HTR-8/SVneo (cell line): ENCODE results near the gene TMEM121B.

ENCODE experiments used
- DNase-seq: peaks from one replicate; pipeline ENCODE4 v3.0.0; 2011; ENCODE audit warnings: low spot score, mixed read lengths; ENCODE audit not compliant: insufficient read length
- FAIRE-seq: peaks from 2 replicates; lab custom pipeline; 2011; peaks lifted over from hg19 to GRCh38; lab: Jason Lieb, UNC

The TMEM121B gene

DNA sequence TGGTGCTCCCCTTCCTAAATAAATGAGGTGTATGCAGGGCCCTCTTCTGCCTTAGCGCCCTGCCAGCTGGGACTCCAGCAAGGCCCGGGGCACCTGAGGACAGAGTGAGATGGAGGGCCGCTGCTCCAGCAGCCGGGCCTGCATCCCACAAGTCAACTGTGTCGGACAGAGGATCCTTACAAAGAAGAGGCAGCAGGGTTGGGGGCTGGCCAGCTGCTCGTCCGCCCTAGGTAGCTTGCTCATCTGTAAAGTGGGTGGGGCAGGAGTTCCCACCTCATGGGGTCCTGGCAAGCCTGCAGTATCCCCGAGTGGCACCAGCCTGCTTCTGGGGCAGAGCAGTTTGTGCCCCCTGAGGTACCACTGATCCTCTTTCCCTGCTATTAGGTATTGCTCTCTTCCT lies 7.6 kb downstream of the TMEM121B start:
- DNase-seq (no peak), FAIRE-seq (no peak)

- DNase-seq = no peak
- FAIRE-seq = no peak
These were observed 8.6 kb downstream of the TMEM121B start for GRCh38 chr22:17112491-17113042.

- FAIRE-seq (no peak), DNase-seq (no peak)
These were observed 10.2 kb downstream of the TMEM121B start for GRCh38 chr22:17110791-17111550.

- DNase-seq (no peak), FAIRE-seq (no peak)
These were observed 11.2 kb downstream of the TMEM121B start for GRCh38 chr22:17109976-17110375.

- no peak for FAIRE-seq
- DNase-seq = no peak
These were observed 11.9 kb downstream of the TMEM121B start for GRCh38 chr22:17109113-17109865.

DNA sequence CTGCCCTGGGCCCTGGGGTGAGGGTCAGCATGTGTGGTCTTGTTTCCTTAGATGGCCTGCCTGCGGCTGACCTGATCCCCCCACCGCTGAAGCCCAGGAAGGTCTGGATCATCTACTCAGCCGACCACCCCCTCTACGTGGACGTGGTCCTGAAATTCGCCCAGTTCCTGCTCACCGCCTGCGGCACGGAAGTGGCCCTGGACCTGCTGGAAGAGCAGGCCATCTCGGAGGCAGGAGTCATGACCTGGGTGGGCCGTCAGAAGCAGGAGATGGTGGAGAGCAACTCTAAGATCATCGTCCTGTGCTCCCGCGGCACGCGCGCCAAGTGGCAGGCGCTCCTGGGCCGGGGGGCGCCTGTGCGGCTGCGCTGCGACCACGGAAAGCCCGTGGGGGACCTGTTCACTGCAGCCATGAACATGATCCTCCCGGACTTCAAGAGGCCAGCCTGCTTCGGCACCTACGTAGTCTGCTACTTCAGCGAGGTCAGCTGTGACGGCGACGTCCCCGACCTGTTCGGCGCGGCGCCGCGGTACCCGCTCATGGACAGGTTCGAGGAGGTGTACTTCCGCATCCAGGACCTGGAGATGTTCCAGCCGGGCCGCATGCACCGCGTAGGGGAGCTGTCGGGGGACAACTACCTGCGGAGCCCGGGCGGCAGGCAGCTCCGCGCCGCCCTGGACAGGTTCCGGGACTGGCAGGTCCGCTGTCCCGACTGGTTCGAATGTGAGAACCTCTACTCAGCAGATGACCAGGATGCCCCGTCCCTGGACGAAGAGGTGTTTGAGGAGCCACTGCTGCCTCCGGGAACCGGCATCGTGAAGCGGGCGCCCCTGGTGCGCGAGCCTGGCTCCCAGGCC lies 12.7 kb downstream of the TMEM121B start:
- DNase-seq (no peak), FAIRE-seq (no peak)

GRCh38 chr22:17107547-17107810 lies 13.7 kb downstream of the TMEM121B start:
- FAIRE-seq = no peak

GRCh38 chr22:17106785-17107546 lies 14.2 kb downstream of the TMEM121B start:
- no peak for DNase-seq
- FAIRE-seq = no peak

More at GRCh38 chr22:17107547-17107810, 13.7 kb downstream of the TMEM121B start:
- no peak for DNase-seq

DNA sequence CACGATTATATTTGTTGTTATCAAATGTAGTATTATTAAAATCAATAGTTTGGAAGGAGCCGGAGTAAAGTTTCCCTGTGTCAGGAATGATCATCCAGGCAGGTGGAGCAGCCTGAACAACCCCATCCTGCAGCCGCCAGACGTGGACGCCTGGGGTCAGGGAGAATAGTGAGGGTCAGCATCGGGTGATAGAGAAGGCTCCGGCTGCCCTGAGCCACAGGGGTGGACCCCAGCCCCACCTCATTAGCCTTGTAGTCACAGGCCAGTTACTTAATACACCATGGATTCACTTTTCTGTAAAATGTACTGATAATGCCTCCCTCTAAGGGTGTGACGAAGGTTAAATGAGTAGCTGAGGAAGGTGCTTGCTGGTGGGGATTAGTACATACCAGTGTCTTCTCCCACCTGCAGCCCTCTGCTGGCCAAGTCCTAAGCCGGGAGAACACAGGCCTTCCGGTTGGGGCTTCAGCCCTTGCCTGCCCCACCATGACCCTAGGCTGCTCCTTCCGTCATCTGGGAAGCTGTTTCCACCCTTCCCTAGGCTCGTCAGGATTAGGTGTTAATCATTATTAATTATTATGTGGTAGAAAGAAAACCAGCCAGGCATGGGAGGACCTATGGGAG lies 14.9 kb downstream of the TMEM121B start:
- FAIRE-seq (no peak), DNase-seq (no peak)

- no peak for DNase-seq
- no peak for FAIRE-seq
These were observed 15.7 kb downstream of the TMEM121B start for GRCh38 chr22:17105143-17106129.

GRCh38 chr22:17104336-17104935 lies 16.7 kb downstream of the TMEM121B start:
- FAIRE-seq = no peak

GRCh38 chr22:17103351-17103750 lies 17.8 kb downstream of the TMEM121B start:
- no peak for FAIRE-seq
- no peak for DNase-seq

More at GRCh38 chr22:17104336-17104935, 16.7 kb downstream of the TMEM121B start:
- no peak for DNase-seq

GRCh38 chr22:17102297-17102667 lies 18.9 kb downstream of the TMEM121B start:
- FAIRE-seq = no peak
- no peak for DNase-seq

DNA sequence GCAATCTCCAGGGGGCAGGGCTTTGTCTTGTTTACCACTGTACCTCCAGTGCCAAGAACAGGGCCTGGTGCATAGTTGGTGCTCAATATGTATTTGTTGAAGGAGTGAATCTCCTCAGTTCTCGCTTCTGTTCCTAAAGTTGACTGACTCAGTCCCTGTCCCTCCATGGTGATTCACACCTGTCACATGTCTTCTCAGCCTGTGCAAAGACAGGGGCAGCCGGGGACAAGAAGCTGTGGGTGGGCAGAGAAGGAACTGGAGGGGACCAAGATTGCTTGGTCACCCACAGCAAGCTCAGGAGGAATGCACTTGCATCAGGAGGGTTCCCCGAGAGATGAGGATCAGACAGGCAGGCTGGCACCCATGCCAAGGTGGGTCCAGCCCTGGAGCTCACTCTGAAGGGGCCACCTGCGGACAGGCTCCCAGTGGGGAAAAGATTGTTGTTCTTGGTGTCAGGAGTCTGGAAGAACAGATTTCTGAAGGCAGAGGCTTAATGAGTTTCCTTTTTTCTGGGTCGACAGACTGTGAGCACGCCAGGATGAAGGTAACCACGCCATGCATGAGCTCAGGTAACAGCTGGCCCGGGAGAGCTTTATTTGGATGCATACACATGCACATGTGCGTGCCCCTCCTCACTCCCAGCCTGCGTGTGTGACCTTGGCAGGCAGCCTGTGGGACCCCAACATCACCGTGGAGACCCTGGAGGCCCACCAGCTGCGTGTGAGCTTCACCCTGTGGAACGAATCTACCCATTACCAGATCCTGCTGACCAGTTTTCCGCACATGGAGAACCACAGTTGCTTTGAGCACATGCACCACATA lies 19.5 kb downstream of the TMEM121B start:
- no peak for FAIRE-seq
- no peak for DNase-seq

- DNase-seq (no peak), FAIRE-seq (no peak)
These were observed 20.5 kb downstream of the TMEM121B start for GRCh38 chr22:17100621-17101020.

DNA sequence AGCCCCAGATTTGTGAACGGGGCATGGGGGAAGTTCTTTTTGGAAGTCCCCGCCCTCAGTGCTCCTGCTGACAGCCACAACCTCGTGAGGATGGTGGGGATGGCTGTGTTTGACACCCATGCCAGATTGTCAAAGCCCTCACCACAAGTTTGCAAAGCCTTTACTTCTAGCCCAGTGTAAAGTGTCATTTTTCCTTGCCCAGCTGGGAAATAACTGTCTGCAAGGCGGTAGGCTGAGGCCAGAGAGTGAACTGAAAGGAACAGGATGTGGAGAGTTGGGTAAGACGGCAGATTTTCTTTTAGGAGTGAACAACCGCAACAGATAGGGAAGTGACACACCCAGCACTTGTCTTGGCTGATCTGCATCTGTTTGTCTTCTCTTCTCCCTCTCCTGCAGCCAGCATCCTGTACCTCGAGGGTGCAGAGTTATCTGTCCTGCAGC lies 22.8 kb downstream of the TMEM121B start:
- DNase-seq = no peak
- no peak for FAIRE-seq

DNA sequence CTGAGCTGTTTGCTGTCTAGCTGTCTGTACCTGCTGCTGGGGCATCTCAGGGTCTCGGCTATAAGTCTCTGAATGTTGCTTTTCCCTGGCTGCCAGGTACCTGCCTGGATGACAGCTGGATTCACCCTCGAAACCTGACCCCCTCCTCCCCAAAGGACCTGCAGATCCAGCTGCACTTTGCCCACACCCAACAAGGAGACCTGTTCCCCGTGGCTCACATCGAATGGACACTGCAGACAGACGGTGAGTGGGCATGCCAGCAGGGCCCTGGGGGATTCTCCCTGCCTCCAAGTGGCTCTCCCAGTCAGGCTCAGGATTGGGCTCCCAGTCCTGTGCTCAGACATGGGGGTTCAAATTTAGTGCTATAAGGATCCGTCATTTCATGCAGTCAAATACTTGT lies 23.5 kb downstream of the TMEM121B start:
- DNase-seq (no peak), FAIRE-seq (no peak)
